ENCODE results near the gene UNC93B1. TPM values are rescaled to one million over a fixed set of nuclear protein-coding genes. Genes with fewer than 3 reads are reported as not detected.
"Not testable (repeated sequence)": the region's sequence is repeated elsewhere in the genome, so short reads cannot be mapped to it uniquely, and the experiment has no call there.

Gene UNC93B1
- polyA plus RNA-seq, 6 donors from 2014 or later = 93.5 to 149 (median 103) TPM

GRCh38 chr11:67963879-67964278, 40.0 kb downstream of the UNC93B1 start:
- not testable (repeated sequence) for H3K27ac Mint-ChIP-seq; H3K36me3 Mint-ChIP-seq; H3K4me3 Mint-ChIP-seq; H3K4me1 Mint-ChIP-seq; ATAC-seq (ENCODE audit: low read depth in 2 of 2); DNase-seq
- peaks cover 4 to 12% (median 7%) of the 10 kb centered on the region in 7 donors for H3K9me3 Mint-ChIP-seq
- H3K27me3 Mint-ChIP-seq = peaks cover 11 to 38% (median 30%) of the 10 kb centered on the region in 3 donors

- H3K36me3 Mint-ChIP-seq; ATAC-seq (ENCODE audit: low read depth in 2 of 2); DNase-seq; H3K4me1 Mint-ChIP-seq; H3K27ac Mint-ChIP-seq; H3K4me3 Mint-ChIP-seq: not testable (repeated sequence)
- peaks cover 11 to 44% (median 30%) of the 10 kb centered on the region in 3 donors for H3K27me3 Mint-ChIP-seq
- H3K9me3 Mint-ChIP-seq = peaks cover 4 to 12% (median 7%) of the 10 kb centered on the region in 7 donors
Observed at GRCh38 chr11:67963217-67963616, 40.7 kb downstream of the UNC93B1 start.

GRCh38 chr11:67956236-67956635, 47.7 kb downstream of the UNC93B1 start:
- H3K9me3 Mint-ChIP-seq; ATAC-seq (ENCODE audit: low read depth in 2 of 2); H3K36me3 Mint-ChIP-seq; DNase-seq: not testable (repeated sequence)
- H3K4me3 Mint-ChIP-seq = peak overlapping the region in 7 of 8 donors; percentile 67 to 92 (median 86)
- H3K27ac Mint-ChIP-seq = peak overlapping the region in 3 of 6 donors; percentile 47 to 69 (median 53)
- H3K4me1 Mint-ChIP-seq = peaks cover 8 to 22% (median 13%) of the 10 kb centered on the region in 3 donors
- H3K27me3 Mint-ChIP-seq = peaks cover 24 to 74% (median 54%) of the 10 kb centered on the region in 3 donors

GRCh38 chr11:67955461-67956007, 48.4 kb downstream of the UNC93B1 start:
- H3K27me3 Mint-ChIP-seq = peaks cover 24 to 74% (median 50%) of the 10 kb centered on the region in 3 donors
- peak overlapping the region in 5 of 6 donors; percentile 36 to 91 (median 42) for H3K27ac Mint-ChIP-seq
- DNase-seq (peak; percentile 75), ATAC-seq (ENCODE audit: low read depth in 2 of 2) (peak; percentile 78 to 82)
- peaks cover 8 to 22% (median 13%) of the 10 kb centered on the region in 3 donors for H3K4me1 Mint-ChIP-seq
- H3K9me3 Mint-ChIP-seq, H3K36me3 Mint-ChIP-seq: not testable (repeated sequence)
- H3K4me3 Mint-ChIP-seq = peak overlapping the region; percentile 67 to 92 (median 89)

GRCh38 chr11:67954971-67955370, 48.9 kb downstream of the UNC93B1 start:
- Mint-ChIP-seq H3K4me3 (peak overlapping the region; percentile 58 to 91 (median 82)), H3K27ac (peak overlapping the region in 2 of 6 donors; percentile 14 to 54), H3K4me1 (peaks cover 8 to 22% (median 13%) of the 10 kb centered on the region in 3 donors), H3K27me3 (peaks cover 24 to 79% (median 53%) of the 10 kb centered on the region in 3 donors)
- not testable (repeated sequence) for H3K36me3 Mint-ChIP-seq; H3K9me3 Mint-ChIP-seq; DNase-seq; ATAC-seq (ENCODE audit: low read depth in 2 of 2)

- H3K36me3 Mint-ChIP-seq; DNase-seq; ATAC-seq (ENCODE audit: low read depth in 2 of 2); H3K9me3 Mint-ChIP-seq; H3K27ac Mint-ChIP-seq: not testable (repeated sequence)
- H3K4me1 Mint-ChIP-seq = peaks cover 8 to 22% (median 13%) of the 10 kb centered on the region in 3 donors
- H3K4me3 Mint-ChIP-seq = peak overlapping the region in 7 of 8 donors; percentile 58 to 91 (median 82)
- H3K27me3 Mint-ChIP-seq = peaks cover 20 to 75% (median 48%) of the 10 kb centered on the region in 3 donors
Observed at GRCh38 chr11:67954251-67954650, 49.6 kb downstream of the UNC93B1 start.

- not testable (repeated sequence) for H3K27ac Mint-ChIP-seq; H3K9me3 Mint-ChIP-seq; H3K36me3 Mint-ChIP-seq; DNase-seq; H3K4me3 Mint-ChIP-seq; ATAC-seq (ENCODE audit: low read depth in 2 of 2)
- Mint-ChIP-seq H3K4me1 (peaks cover 7 to 16% (median 8%) of the 10 kb centered on the region in 3 donors), H3K27me3 (peaks cover 0 to 48% (median 30%) of the 10 kb centered on the region in 3 donors)
Observed at GRCh38 chr11:67950705-67951104, 53.2 kb downstream of the UNC93B1 start.

- not testable (repeated sequence) for H3K4me1 Mint-ChIP-seq; ATAC-seq (ENCODE audit: low read depth in 2 of 2); DNase-seq; H3K27ac Mint-ChIP-seq; H3K4me3 Mint-ChIP-seq; H3K9me3 Mint-ChIP-seq; H3K36me3 Mint-ChIP-seq
- H3K27me3 Mint-ChIP-seq = peaks cover 0 to 23% (median 13%) of the 10 kb centered on the region in 3 donors
Observed at GRCh38 chr11:67947785-67948184, 56.1 kb downstream of the UNC93B1 start.

- peaks cover 0 to 22% (median 10%) of the 10 kb centered on the region in 3 donors for H3K27me3 Mint-ChIP-seq
- DNase-seq; H3K4me1 Mint-ChIP-seq; H3K4me3 Mint-ChIP-seq; H3K36me3 Mint-ChIP-seq; H3K9me3 Mint-ChIP-seq; ATAC-seq (ENCODE audit: low read depth in 2 of 2): not testable (repeated sequence)
- H3K27ac Mint-ChIP-seq = peak overlapping the region in 1 of 6 donors; percentile 52
Observed at GRCh38 chr11:67946403-67946802, 57.5 kb downstream of the UNC93B1 start.

- not testable (repeated sequence) for ATAC-seq (ENCODE audit: low read depth in 2 of 2); DNase-seq; H3K27ac Mint-ChIP-seq; H3K4me1 Mint-ChIP-seq; H3K9me3 Mint-ChIP-seq; H3K4me3 Mint-ChIP-seq; H3K36me3 Mint-ChIP-seq
- H3K27me3 Mint-ChIP-seq = peaks cover 2 to 20% (median 9%) of the 10 kb centered on the region in 3 donors
Observed at GRCh38 chr11:67943406-67943805, 60.5 kb downstream of the UNC93B1 start.

Other genes with a start within 250 kb of the UNC93B1 start
- under 1 TPM in 5 of 6 donors, not detected in 1; 0.33 to 0.94 (median 0.67) TPM for gene ALDH3B1, start 6.2 kb upstream of the UNC93B1 start, polyA plus RNA-seq (ENCODE audit: low read depth in 6 of 6)
- 100 to 1,000 TPM; 110 to 130 (median 119) TPM for gene NDUFS8, start 26.6 kb upstream of the UNC93B1 start, polyA plus RNA-seq (ENCODE audit: low read depth in 6 of 6)
- gene TCIRG1, start 34.9 kb upstream of the UNC93B1 start, polyA plus RNA-seq (ENCODE audit: low read depth in 6 of 6) = 10 to 100 TPM; 16.4 to 44.9 (median 26.6) TPM
- gene CHKA, start 117.3 kb upstream of the UNC93B1 start, polyA plus RNA-seq (ENCODE audit: low read depth in 6 of 6) = 10 to 100 TPM in 1 of 6 donors, 1 to 10 TPM in 5; 4.9 to 17.6 (median 6.4) TPM
- 10 to 100 TPM; 34.7 to 67.8 (median 46.3) TPM for gene KMT5B, start 209.2 kb upstream of the UNC93B1 start, polyA plus RNA-seq (ENCODE audit: low read depth in 6 of 6)